Measurements from ENCODE around the gene URB2. TPM values are rescaled to one million over a fixed set of nuclear protein-coding genes. Genes with fewer than 3 reads are reported as not detected.

The URB2 gene
- total and polyA plus RNA-seq, 10 of the 15 experiments (the other 5 are each of a cell fraction or from before 2014, with no cell fraction given) = 2.7 to 24.0 (median 16.9) TPM

DNA sequence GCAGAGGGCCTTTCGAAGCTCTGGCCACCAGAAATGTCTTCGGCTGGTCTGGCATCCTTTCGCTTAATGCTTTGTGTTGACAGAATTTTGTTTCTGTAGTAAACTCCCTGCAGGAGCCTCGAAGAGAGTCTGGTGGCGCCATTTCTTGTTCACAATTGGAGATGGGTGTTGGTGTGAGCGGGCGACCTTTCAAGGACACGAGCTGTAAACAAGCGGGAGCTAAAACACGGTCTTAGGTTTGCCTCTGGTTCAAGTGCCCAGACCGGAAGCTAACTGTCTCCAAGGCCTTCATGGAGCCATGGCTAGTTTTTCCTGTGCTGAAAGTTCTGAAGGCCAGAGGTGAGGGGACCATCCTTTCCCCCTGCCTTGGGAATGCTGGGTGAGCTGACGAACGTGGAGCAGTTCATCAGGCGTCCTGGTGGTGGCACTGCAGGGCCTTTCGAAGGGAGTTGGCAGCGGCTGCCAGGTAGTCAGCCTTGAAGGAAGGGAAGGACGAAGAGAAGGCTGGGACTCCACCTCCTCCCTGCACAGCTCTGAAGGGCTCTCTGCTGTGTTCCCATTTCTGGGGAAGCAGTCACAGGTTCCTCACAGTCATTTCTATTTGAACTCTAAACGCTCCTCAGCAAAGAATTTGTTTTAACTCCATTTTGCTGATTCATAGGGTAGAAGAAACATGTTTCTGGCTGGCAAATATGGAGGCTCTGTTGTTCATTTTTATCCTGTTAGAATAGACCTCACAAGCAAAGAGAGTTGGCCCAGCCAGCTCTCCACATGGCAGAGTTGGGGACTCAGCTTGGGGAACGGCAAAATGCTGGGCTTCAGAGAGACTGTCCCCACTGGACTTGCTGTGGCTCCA lies 35.2 kb downstream of the URB2 start (continued):
- TF ChIP-seq, protein P1, sequence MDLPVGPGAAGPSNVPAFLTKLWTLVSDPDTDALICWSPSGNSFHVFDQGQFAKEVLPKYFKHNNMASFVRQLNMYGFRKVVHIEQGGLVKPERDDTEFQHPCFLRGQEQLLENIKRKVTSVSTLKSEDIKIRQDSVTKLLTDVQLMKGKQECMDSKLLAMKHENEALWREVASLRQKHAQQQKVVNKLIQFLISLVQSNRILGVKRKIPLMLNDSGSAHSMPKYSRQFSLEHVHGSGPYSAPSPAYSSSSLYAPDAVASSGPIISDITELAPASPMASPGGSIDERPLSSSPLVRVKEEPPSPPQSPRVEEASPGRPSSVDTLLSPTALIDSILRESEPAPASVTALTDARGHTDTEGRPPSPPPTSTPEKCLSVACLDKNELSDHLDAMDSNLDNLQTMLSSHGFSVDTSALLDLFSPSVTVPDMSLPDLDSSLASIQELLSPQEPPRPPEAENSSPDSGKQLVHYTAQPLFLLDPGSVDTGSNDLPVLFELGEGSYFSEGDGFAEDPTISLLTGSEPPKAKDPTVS (IDR thresholded peaks at IDR 0.05; ENCODE audit: low read depth, low read length) = no peak
- TF ChIP-seq, protein P2, sequence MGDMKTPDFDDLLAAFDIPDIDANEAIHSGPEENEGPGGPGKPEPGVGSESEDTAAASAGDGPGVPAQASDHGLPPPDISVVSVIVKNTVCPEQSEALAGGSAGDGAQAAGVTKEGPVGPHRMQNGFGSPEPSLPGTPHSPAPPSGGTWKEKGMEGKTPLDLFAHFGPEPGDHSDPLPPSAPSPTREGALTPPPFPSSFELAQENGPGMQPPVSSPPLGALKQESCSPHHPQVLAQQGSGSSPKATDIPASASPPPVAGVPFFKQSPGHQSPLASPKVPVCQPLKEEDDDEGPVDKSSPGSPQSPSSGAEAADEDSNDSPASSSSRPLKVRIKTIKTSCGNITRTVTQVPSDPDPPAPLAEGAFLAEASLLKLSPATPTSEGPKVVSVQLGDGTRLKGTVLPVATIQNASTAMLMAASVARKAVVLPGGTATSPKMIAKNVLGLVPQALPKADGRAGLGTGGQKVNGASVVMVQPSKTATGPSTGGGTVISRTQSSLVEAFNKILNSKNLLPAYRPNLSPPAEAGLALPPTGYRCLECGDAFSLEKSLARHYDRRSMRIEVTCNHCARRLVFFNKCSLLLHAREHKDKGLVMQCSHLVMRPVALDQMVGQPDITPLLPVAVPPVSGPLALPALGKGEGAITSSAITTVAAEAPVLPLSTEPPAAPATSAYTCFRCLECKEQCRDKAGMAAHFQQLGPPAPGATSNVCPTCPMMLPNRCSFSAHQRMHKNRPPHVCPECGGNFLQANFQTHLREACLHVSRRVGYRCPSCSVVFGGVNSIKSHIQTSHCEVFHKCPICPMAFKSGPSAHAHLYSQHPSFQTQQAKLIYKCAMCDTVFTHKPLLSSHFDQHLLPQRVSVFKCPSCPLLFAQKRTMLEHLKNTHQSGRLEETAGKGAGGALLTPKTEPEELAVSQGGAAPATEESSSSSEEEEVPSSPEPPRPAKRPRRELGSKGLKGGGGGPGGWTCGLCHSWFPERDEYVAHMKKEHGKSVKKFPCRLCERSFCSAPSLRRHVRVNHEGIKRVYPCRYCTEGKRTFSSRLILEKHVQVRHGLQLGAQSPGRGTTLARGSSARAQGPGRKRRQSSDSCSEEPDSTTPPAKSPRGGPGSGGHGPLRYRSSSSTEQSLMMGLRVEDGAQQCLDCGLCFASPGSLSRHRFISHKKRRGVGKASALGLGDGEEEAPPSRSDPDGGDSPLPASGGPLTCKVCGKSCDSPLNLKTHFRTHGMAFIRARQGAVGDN (IDR thresholded peaks at IDR 0.05) = peak; percentile 54; the same call in 1 of the 2 replicates
- TF ChIP-seq SIX5 (IDR thresholded peaks at IDR 0.05; ENCODE audit: low read depth, low read length, severe bottlenecking) (no peak), CEBPB (IDR thresholded peaks at IDR 0.05; ENCODE audit: borderline replicate concordance in 1 of 2, low read depth in 2 of 2, low read length in 2 of 2) (no peak), SMARCA5 (IDR thresholded peaks at IDR 0.05) (0 out of 2 replicates have a peak, but pooled peaks have one; percentile 33), IRF4 (IDR thresholded peaks at IDR 0.05; ENCODE audit: low read depth, low read length) (0 out of 2 replicates have a peak, but pooled peaks have one; percentile 35), FOS (IDR thresholded peaks at IDR 0.05; ENCODE audit: borderline replicate concordance, extremely low read depth, insufficient read length) (no peak), JUND (IDR thresholded peaks at IDR 0.05; ENCODE audit: low read depth, low read length) (no peak), TCF7 (IDR thresholded peaks at IDR 0.05; ENCODE audit: borderline replicate concordance) (no peak), IKZF2 (IDR thresholded peaks at IDR 0.05) (peak in 1 of 2 experiments; percentile 44; a peak in 1 of 4 replicates), MYB (IDR thresholded peaks at IDR 0.05; ENCODE audit: borderline replicate concordance, low read depth, low read length) (no peak)
- TF ChIP-seq, protein P3, sequence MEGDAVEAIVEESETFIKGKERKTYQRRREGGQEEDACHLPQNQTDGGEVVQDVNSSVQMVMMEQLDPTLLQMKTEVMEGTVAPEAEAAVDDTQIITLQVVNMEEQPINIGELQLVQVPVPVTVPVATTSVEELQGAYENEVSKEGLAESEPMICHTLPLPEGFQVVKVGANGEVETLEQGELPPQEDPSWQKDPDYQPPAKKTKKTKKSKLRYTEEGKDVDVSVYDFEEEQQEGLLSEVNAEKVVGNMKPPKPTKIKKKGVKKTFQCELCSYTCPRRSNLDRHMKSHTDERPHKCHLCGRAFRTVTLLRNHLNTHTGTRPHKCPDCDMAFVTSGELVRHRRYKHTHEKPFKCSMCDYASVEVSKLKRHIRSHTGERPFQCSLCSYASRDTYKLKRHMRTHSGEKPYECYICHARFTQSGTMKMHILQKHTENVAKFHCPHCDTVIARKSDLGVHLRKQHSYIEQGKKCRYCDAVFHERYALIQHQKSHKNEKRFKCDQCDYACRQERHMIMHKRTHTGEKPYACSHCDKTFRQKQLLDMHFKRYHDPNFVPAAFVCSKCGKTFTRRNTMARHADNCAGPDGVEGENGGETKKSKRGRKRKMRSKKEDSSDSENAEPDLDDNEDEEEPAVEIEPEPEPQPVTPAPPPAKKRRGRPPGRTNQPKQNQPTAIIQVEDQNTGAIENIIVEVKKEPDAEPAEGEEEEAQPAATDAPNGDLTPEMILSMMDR (IDR thresholded peaks at IDR 0.05 in 2 of 3, conservative IDR thresholded peaks at IDR 0.05 in 1 of 3; ENCODE audit: control insufficient read depth in 2 of 3, extremely low read depth in 1 of 3, insufficient read depth in 1 of 3, low read depth in 3 of 3, low read length in 3 of 3) = peak; percentile 93 to 95 (median 93)
- TF ChIP-seq, protein P4, sequence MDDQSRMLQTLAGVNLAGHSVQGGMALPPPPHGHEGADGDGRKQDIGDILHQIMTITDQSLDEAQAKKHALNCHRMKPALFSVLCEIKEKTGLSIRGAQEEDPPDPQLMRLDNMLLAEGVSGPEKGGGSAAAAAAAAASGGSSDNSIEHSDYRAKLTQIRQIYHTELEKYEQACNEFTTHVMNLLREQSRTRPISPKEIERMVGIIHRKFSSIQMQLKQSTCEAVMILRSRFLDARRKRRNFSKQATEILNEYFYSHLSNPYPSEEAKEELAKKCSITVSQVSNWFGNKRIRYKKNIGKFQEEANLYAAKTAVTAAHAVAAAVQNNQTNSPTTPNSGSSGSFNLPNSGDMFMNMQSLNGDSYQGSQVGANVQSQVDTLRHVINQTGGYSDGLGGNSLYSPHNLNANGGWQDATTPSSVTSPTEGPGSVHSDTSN (IDR thresholded peaks at IDR 0.05; ENCODE audit: insufficient replicate concordance, low read depth, low read length) = no peak
- TF ChIP-seq, protein P5, sequence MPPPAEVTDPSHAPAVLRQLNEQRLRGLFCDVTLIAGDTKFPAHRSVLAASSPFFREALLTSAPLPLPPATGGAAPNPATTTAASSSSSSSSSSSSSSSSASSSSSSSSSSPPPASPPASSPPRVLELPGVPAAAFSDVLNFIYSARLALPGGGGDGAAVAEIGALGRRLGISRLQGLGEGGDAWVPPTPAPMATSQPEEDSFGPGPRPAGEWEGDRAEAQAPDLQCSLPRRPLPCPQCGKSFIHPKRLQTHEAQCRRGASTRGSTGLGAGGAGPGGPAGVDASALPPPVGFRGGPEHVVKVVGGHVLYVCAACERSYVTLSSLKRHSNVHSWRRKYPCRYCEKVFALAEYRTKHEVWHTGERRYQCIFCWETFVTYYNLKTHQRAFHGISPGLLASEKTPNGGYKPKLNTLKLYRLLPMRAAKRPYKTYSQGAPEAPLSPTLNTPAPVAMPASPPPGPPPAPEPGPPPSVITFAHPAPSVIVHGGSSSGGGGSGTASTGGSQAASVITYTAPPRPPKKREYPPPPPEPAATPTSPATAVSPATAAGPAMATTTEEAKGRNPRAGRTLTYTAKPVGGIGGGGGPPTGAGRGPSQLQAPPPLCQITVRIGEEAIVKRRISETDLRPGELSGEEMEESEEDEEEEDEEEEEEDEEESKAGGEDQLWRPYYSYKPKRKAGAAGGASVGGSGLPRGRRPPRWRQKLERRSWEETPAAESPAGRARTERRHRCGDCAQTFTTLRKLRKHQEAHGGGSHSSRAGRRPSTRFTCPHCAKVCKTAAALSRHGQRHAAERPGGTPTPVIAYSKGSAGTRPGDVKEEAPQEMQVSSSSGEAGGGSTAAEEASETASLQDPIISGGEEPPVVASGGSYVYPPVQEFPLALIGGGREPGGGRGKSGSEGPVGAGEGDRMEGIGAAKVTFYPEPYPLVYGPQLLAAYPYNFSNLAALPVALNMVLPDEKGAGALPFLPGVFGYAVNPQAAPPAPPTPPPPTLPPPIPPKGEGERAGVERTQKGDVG (CRISPR knock-in tag; IDR thresholded peaks at IDR 0.05) = 0 out of 2 replicates have a peak, but pooled peaks have one; percentile 17

Measured in GM12878 (cell line).